CD4-positive, alpha-beta T cell (primary cell): ENCODE data around the gene HAPLN2. TPM values are rescaled to one million over a fixed set of nuclear protein-coding genes. Genes with fewer than 3 reads are reported as not detected.

ENCODE experiments used
- ATAC-seq: fragments of 200-7000 bp; cut with Tn5 transposase; one replicate; pipeline ENCODE4 v1.10.0; 2022; ENCODE audit warnings: mild to moderate bottlenecking; ENCODE audit not compliant: poor library complexity
- CTCF ChIA-PET: fragments of 350-600 bp; sonication (Branson Sonifier 250); formaldehyde crosslinking; loops from one replicate; lab custom pipeline; 2021; ENCODE audit warnings: antibody characterized with exemption, inconsistent platforms; lab: Charles Lee
- POLR2A ChIA-PET: fragments of 350-600 bp; sonication (Branson Sonifier 250); formaldehyde crosslinking; loops from one replicate; lab custom pipeline; 2021; ENCODE audit warnings: antibody characterized with exemption, inconsistent platforms; lab: Charles Lee
- DNase-seq, 14 experiments: peaks; one replicate each; pipeline ENCODE4 v3.0.0-alpha.2; 2013 to 2020; ENCODE audit warnings: mixed read lengths in 2 of 14
- H3K27ac ChIP-seq, 2 donors: one replicate each; pipeline versions ENCODE4 v1.5.1 to v1.7.0; 2013; ENCODE audit warnings: low read length in 2 of 2, low read depth in 1 of 2, mild to moderate bottlenecking in 1 of 2
- H3K27me3 ChIP-seq, 2 experiments: 1 replicate in 1 of 2; 2 replicates in 1 of 2; pipeline versions ENCODE4 v1.6.1 to v1.7.0; 2013; ENCODE audit warnings: low read length in 2 of 2, control low read depth in 1 of 2, mild to moderate bottlenecking in 1 of 2, moderate library complexity in 1 of 2; ENCODE audit not compliant: insufficient read depth in 2 of 2, control insufficient read depth in 1 of 2
- H3K36me3 ChIP-seq: one replicate; pipeline ENCODE4 v1.6.1; 2013; ENCODE audit warnings: low read length, control low read depth; ENCODE audit not compliant: insufficient read depth
- H3K4me1 ChIP-seq: one replicate; pipeline ENCODE4 v1.6.1; 2013; ENCODE audit warnings: low read length, control low read depth; ENCODE audit not compliant: insufficient read depth
- H3K4me3 ChIP-seq: one replicate; pipeline ENCODE4 v1.5.1; 2013; ENCODE audit warnings: mild to moderate bottlenecking, low read length, moderate library complexity
- H3K9me3 ChIP-seq, 2 experiments: 1 replicate in 1 of 2; 2 replicates in 1 of 2; pipeline versions ENCODE4 v1.6.1 to v1.7.0; 2013; ENCODE audit warnings: low read length in 2 of 2, mild to moderate bottlenecking in 2 of 2, control low read depth in 1 of 2, moderate library complexity in 1 of 2; ENCODE audit not compliant: control insufficient read depth in 1 of 2, insufficient read depth in 1 of 2
- H3K27ac Mint-ChIP-seq: one replicate; pipeline ENCODE4 v1.8.0; 2020; ENCODE audit warnings: mixed read lengths
- H3K27me3 Mint-ChIP-seq: one replicate; pipeline ENCODE4 v1.8.0; 2021; ENCODE audit warnings: mixed read lengths
- H3K36me3 Mint-ChIP-seq: one replicate; pipeline ENCODE4 v1.8.0; 2021; ENCODE audit warnings: low read depth, mixed read lengths
- H3K4me1 Mint-ChIP-seq: one replicate; pipeline ENCODE4 v1.8.0; 2021; ENCODE audit warnings: low read depth, mixed read lengths
- H3K4me3 Mint-ChIP-seq: one replicate; pipeline ENCODE4 v1.8.0; 2020; ENCODE audit warnings: mild to moderate bottlenecking, mixed read lengths
- H3K9me3 Mint-ChIP-seq: one replicate; pipeline ENCODE4 v1.8.0; 2020; ENCODE audit warnings: mixed read lengths
- CTCF ChIP-seq: fragments of 200-600 bp; IDR thresholded peaks from one replicate; pipeline ENCODE4 v1.8.0; 2022; ENCODE audit warnings: antibody characterized with exemption, mild to moderate bottlenecking
- intact Hi-C, 2 experiments: fragments of 100-400 bp; cut with DNase I in 1 of 2; cut with micrococcal nuclease in 1 of 2; formaldehyde crosslinking; loops; one replicate each; pipeline versions ENCODE4 v1.15.1 to v1.9.0; 2023 to 2025; cut with DNase I, micrococcal nuclease
- total RNA-seq, 174 experiments: library from RNA in 2 of 174; stranded (reverse) in 2 of 174; gene quantifications; one replicate each; pipeline ENCODE4 v1.2.3 and lab custom pipeline; 2021 to 2026

Gene HAPLN2
- total RNA-seq, 2 experiments from 2014 or later, result 0.44 to 0.56 TPM

- no peak overlapping the region for H3K27ac Mint-ChIP-seq
- H3K4me1 ChIP-seq, result peaks cover 29% of the 10 kb centered on the region
- ChIA-PET CTCF (interaction anchor here (0.7 to 1.1 kb wide), 3 partner anchors 14 to 85 kb away, joined by 3 read pairs; no protein-coding TSS in a partner anchor), POLR2A (interaction anchor here (0.7 to 1.0 kb wide), 2 partner anchors 17 to 302 kb away, joined by 3 read pairs; no protein-coding TSS in a partner anchor)
- ATAC-seq (no peak), DNase-seq (no peak)
- no peaks in the 10 kb centered on the region for H3K36me3 ChIP-seq
- H3K27me3 ChIP-seq, result peaks cover 76 to 84% of the 10 kb centered on the region in 2 experiments
- peak overlapping the region; percentile 11 for H3K4me3 Mint-ChIP-seq
- peak overlapping the region; percentile 19 for H3K4me3 ChIP-seq
- H3K27me3 Mint-ChIP-seq, result peaks cover 88% of the 10 kb centered on the region
- H3K9me3 ChIP-seq, result peaks cover 0 to 12% of the 10 kb centered on the region in 2 experiments
- no peaks in the 10 kb centered on the region for H3K9me3 Mint-ChIP-seq
- no peak overlapping the region for H3K27ac ChIP-seq
- peaks cover 28% of the 10 kb centered on the region for H3K4me1 Mint-ChIP-seq
- intact Hi-C loops, result no loop called here
- no peaks in the 10 kb centered on the region for H3K36me3 Mint-ChIP-seq
- TF ChIP-seq CTCF, result no peak
These were observed 21.9 kb downstream of the HAPLN2 start for GRCh38 chr1:156640842-156641706.

DNA sequence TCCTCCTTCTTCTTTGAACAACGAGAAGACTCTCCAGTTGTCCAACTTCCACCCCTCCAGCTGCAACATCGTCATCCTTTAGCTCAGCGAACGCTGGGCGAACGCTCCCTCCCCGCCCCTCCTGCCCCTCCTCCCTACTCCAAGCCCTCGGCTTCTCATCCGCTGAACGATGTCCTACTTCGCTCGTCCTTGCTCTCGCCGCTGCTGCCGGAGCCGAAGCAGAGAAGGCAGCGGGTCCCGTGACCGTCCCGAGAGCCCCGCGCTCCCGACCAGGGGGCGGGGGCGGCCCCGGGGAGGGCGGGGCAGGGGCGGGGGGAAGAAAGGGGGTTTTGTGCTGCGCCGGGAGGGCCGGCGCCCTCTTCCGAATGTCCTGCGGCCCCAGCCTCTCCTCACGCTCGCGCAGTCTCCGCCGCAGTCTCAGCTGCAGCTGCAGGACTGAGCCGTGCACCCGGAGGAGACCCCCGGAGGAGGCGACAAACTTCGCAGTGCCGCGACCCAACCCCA is 22.6 kb downstream of the HAPLN2 start, which contains the start of gene BCAN:
Gene BCAN, plus strand, starts transcription at position 357 of the 504 bp plus-strand sequence. CDS start 3,938 bp downstream, outside the sequence.
- Histone ChIP-seq H3K4me3 (peak within 1 kb of the TSS; percentile 19), H3K9me3 (peaks cover 0 to 16% of the 10 kb centered on the region in 2 experiments), H3K27ac (no peak within 1 kb of the TSS), H3K27me3 (peaks cover 81 to 87% of the 10 kb centered on the region in 2 experiments), H3K36me3 (no peaks in the 10 kb centered on the region), H3K4me1 (peaks cover 29% of the 10 kb centered on the region)
- ChIA-PET CTCF (interaction anchor here (0.7 to 1.1 kb wide), 3 partner anchors 14 to 84 kb away, joined by 3 read pairs; no protein-coding TSS in a partner anchor), POLR2A (interaction anchor here (0.7 to 1.0 kb wide), 2 partner anchors 18 to 301 kb away, joined by 3 read pairs; no protein-coding TSS in a partner anchor)
- H3K36me3 Mint-ChIP-seq, result no peaks in the 10 kb centered on the region
- H3K4me1 Mint-ChIP-seq, result peaks cover 28% of the 10 kb centered on the region
- peaks cover 85% of the 10 kb centered on the region for H3K27me3 Mint-ChIP-seq
- ATAC-seq (peak; percentile 33), DNase-seq (peak in 4 of 14 experiments; percentile 12 to 51 (median 44))
- no peaks in the 10 kb centered on the region for H3K9me3 Mint-ChIP-seq
- no peak within 1 kb of the TSS for H3K27ac Mint-ChIP-seq
- TF ChIP-seq CTCF, result no peak
- peak within 1 kb of the TSS; percentile 70 for H3K4me3 Mint-ChIP-seq
- intact Hi-C loops, result no loop called here

DNA sequence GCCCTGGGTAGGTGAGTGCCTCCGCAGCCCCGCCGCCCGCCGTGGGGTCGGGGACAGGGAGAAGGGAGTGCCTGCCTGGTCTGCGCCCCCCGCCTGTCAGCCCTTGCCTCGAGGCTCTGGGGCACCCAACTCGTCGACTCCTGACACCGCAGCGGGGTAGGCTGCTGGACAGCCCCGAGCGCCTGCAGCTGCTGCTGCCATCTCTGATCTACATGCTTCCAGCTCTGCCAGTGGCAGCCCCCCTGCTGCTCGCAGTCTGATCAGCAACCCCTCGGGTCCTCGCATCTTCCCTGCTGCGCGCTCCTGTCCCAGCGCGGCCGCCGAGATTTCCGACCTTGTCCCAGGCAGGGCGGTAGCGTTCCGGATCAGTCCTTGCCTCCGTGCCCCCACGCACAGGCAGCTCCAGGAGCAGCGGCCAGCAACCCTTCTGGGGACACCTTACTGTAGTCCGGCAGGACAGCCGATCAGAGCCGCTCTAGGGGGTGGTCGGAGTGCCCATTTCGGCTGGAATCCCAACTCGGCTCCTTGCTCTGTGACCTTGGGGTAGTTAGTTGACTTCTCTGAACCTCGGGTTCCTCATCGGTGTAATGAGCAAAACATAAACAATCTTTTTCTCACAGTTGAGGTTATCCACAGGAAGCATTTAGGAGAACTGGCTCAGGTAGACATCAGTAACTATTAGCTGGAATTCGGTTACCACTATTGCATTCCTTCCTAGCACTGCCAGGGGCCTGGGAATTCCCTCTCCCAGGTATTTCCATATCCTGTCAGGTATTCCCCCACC is 23.2 kb downstream of the HAPLN2 start:
- CTCF ChIA-PET, result interaction anchor here (1.7 kb wide), 1 partner anchor 17 kb away, joined by 4 read pairs; no protein-coding TSS in a partner anchor
- no peaks in the 10 kb centered on the region for H3K36me3 ChIP-seq
- no peak for TF ChIP-seq CTCF
- H3K9me3 ChIP-seq, result peaks cover 0 to 19% of the 10 kb centered on the region in 2 experiments
- peaks cover 29% of the 10 kb centered on the region for H3K4me1 ChIP-seq
- H3K27ac Mint-ChIP-seq, result no peak overlapping the region
- no peak for DNase-seq
- peak overlapping the region; percentile 56 for H3K4me3 Mint-ChIP-seq
- peaks cover 86% of the 10 kb centered on the region for H3K27me3 Mint-ChIP-seq
- peaks cover 83 to 93% of the 10 kb centered on the region in 2 experiments for H3K27me3 ChIP-seq
- no peak for ATAC-seq
- no peaks in the 10 kb centered on the region for H3K9me3 Mint-ChIP-seq
- H3K27ac ChIP-seq, result no peak overlapping the region
- H3K4me1 Mint-ChIP-seq, result peaks cover 28% of the 10 kb centered on the region
- peak overlapping the region; percentile 7 for H3K4me3 ChIP-seq
- intact Hi-C loops, result no loop called here
- no peaks in the 10 kb centered on the region for H3K36me3 Mint-ChIP-seq
- POLR2A ChIA-PET, result interaction anchor here (0.6 to 1.0 kb wide), 2 partner anchors 19 to 43 kb away, joined by 3 read pairs; no protein-coding TSS in a partner anchor
